GM21825 (cell line): Measurements from ENCODE around the gene PPFIA1.
"Not testable (repeated sequence)": the region's sequence is repeated elsewhere in the genome, so short reads cannot be mapped to it uniquely, and the experiment has no call there.

ENCODE experiments used
- ATAC-seq: cut with Tn5 transposase; IDR thresholded peaks from one replicate; pipeline ENCODE4 v1.9.1; 2021; ENCODE audit warnings: mild to moderate bottlenecking, moderate library complexity; ENCODE audit not compliant: unreplicated experiment

PPFIA1 gene

DNA sequence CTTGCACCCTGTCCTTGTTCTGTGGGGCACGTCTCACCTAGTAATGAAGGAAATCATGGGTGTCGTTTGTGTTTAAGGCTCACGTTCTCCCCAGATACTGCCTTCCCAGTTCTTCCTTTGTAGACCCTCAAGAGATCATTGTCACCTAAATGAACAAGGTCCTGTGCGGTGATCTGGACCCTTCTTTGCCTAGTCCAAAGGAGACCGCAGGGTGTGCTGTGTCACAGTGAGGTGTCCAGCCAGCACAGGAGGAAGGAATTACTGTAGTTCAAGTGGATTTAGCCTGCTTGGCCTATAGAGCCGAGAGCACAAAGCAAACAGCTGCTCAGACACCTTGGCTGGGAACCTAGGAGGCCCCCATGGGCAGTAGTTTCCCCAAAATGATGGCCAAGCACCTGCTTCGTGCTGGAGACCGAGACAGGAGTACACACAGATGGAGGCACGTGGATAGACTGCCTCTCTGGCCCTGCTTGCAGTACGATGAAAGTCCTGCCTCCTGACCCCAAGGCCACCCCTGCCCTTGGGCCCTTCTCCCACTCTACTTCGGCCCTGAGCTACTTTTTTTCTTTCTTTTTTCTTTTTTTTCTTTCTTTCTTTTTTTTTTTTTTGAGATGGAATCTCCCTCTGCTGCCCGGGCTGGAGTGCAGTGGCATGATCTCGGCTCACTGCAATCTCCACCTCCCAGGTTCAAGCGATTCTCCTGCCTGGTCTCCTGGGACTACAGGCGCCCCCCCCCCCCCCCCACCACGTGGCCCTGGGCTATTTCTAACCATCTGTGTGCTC is 19.4 kb upstream of the PPFIA1 start:
- no peak for ATAC-seq

- ATAC-seq = no peak
These were observed 18.7 kb upstream of the PPFIA1 start for GRCh38 chr11:70251659-70252321.

DNA sequence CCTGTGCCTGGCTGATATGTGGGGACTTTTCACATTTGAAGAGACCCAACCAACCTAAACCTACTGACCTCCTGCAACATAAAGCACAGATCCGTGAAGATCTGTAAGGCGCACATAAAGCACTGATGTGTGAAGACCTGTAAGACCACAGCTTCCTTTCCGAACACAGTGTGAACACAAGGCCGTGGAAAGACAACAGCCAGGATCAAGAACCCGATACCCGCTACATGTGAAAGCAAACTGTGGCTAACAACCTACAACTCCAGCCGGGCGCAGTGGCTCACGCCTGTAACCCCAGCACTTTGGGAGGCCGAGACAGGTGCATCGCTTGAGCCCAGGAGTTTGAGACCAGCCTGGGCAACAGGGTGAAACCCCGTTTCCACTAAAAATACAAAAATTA is 17.6 kb upstream of the PPFIA1 start:
- peak; percentile 49 for ATAC-seq

DNA sequence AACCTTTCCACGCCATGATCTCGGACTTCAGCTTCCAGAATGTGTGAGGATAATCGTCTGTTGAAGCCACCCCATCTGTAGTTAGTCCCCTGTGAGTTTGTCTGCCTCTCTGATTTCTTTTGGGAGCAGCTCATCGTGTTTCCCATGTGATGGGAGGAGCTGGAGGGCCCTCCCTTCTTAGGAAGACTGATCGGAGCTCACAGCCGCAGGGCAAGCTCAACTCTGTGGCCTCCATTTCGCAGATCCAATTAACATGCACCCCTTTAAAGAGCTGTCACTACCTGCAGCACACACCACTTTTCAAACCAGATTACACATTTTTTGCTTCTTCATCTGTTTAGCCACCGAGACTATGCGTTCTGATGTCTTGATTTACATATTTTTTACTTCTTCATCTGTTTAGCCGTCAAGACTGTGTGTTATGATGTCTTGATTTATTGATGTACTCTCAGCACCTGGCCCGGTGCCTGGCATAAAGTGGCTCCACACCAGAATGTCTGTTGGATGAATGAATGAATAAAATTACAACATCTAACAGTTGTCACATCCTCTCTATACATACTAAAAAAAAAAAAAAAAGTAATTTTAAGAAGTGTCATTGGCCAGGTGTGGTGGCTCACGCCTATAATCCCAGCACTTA is 14.9 kb upstream of the PPFIA1 start:
- ATAC-seq = no peak

- not testable (repeated sequence) for ATAC-seq
These were observed 11.4 kb upstream of the PPFIA1 start for GRCh38 chr11:70259077-70259476.

DNA sequence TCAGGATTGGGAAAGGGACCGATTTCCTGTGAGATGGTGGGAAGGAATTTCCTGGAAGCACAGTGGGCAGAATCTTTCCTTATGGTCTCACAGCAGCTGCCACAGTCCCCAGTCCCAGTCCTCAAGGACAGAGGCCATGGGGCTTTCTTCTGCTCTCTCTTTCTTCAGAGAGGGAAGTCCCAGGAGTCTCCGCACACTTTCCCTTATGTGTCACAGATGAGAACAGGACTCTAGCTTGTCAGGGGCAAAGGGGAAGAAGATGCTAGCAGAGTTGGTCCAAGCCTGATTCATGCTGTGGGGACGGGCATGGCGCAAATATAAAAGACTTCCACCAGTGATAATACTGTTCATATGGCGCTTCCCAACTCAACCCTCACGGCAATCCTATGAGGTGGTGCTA is 7.5 kb upstream of the PPFIA1 start:
- ATAC-seq = no peak

GRCh38 chr11:70263363-70263762 is 7.1 kb upstream of the PPFIA1 start:
- no peak for ATAC-seq

- peak; percentile 40 for ATAC-seq
These were observed 5.1 kb upstream of the PPFIA1 start for GRCh38 chr11:70265341-70265740.

GRCh38 chr11:70267405-70267950 is 3.0 kb upstream of the PPFIA1 start:
- ATAC-seq = no peak

DNA sequence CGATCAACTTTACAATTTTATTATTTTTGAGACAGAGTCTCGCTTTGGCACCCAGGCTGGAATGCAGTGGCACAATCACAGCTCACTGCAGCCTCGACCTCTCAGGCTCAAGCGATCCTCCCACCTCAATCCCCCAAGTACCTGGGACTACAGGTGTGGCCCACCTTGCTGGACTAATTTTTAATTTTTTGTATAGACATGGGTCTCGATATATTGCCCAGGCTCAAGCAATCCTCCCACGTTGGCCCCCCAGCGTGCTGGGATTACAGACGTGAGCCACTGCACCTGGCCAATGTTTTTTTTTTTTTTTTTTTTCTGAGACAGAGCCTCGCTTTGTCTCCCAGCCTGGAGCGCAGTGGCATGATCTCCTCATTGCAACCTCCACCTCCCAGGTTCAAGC is 2.0 kb upstream of the PPFIA1 start:
- no peak for ATAC-seq

- peak; percentile 45 for ATAC-seq
These were observed 573 bp downstream of the PPFIA1 start for GRCh38 chr11:70270877-70271648.

DNA sequence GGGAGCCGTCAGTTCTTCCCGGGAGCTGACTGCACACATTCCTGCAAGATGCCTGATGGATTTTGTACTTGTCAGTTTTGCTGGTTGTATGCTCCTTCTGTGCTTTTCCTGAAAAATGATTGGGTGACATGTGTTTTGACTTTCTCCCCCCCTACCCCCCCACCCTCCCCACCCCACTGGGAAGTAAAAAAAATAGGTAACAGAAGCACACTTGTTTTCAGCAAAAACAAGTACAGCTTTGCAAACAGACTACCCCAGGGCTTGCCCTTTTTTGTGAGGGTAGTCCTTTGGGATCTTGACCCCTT is 1.1 kb downstream of the PPFIA1 start:
- no peak for ATAC-seq

GRCh38 chr11:70272009-70272408 is 1.5 kb downstream of the PPFIA1 start:
- no peak for ATAC-seq

GRCh38 chr11:70278994-70279393 is 8.5 kb downstream of the PPFIA1 start:
- ATAC-seq = no peak

DNA sequence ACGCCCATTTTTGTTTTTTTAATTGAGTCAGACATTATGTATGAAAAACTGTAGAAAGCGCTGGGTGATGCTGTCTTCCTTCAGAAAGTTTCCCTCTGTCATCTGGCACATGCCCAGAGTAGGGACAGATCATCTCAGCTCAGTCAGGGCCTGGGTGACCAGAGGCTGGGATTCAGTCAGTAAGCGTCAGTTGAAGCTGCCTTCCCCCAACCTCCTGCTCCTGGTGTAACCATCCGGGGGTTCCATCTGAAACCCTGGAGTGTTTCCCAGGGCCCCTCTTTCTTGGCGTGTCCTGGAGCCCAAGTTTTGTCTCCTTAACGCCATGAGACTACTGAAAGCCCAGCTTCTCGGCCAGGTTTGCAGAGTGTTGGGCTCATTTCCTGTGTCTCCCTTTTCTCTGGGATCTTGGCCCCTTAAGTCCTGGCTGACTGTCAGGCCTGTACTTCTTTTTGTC is 10.7 kb downstream of the PPFIA1 start:
- ATAC-seq = no peak

DNA sequence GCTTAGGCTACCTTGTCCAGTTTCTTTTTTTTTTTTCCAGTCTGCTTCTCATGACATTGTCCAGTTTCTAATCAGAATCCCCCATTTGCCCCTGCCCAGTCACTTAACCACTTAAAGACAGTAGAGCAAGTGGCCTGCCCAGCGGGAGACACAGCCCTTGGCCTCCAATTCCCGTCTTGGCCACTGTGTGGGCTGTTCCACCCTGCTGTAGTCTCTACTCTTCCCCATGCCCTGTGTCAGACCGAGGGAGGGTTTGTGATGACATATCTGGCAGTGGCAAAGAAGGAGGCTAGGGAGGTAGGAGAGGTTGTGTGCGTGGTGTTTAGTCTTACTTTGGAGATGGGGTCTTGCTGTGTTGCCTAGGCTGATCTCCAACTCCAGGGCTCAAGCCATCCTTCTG is 11.5 kb downstream of the PPFIA1 start:
- no peak for ATAC-seq

GRCh38 chr11:70288721-70289120 is 18.2 kb downstream of the PPFIA1 start:
- ATAC-seq = no peak

DNA sequence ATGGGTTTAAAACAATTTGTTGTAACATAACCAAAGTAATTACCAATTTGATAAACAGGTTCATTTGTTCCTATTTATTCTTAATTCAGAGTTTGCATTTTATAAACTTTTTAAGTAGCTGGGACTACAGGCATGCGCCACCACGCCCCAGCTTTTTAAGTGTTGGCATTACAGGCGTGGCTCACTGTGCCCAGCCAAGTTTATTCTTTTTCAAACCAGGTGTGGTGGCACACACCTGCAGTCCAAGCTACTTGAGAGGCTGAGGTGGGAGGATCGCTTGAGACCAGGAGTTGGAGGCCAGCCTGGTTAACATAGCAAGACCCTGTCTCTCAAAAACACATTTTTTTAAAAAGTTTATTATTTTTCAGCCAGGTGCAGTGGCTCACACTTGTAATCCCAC is 19.1 kb downstream of the PPFIA1 start:
- no peak for ATAC-seq

- no peak for ATAC-seq
These were observed 20.0 kb downstream of the PPFIA1 start for GRCh38 chr11:70290361-70291065.

- ATAC-seq = no peak
These were observed 21.7 kb downstream of the PPFIA1 start for GRCh38 chr11:70292166-70292565.
